T1000 (cell line): Measurements from ENCODE around the gene HEXIM2.

Source experiments
- DNase-seq: peaks from one replicate; lab custom pipeline; 2025; ENCODE audit warnings: mixed read lengths; lab: John Stamatoyannopoulos, UW

HEXIM2 gene

GRCh38 chr17:45128331-45128730 lies 33.3 kb upstream of the HEXIM2 start:
- DNase-seq, result no peak

GRCh38 chr17:45128989-45129388 lies 32.7 kb upstream of the HEXIM2 start:
- no peak for DNase-seq

GRCh38 chr17:45129426-45129939 lies 32.2 kb upstream of the HEXIM2 start:
- DNase-seq, result no peak

- DNase-seq, result peak; percentile 57
These were observed 31.6 kb upstream of the HEXIM2 start for GRCh38 chr17:45129940-45130680.

- DNase-seq, result no peak
These were observed 30.7 kb upstream of the HEXIM2 start for GRCh38 chr17:45130681-45131615.

- DNase-seq, result peak; percentile 17
These were observed 29.9 kb upstream of the HEXIM2 start for GRCh38 chr17:45131616-45132319.

- DNase-seq, result no peak
These were observed 29.4 kb upstream of the HEXIM2 start, which contains the start of gene PLCD3 for GRCh38 chr17:45132320-45132571. Gene PLCD3 (minus strand): TSS chr17:45132515. CDS start chr17:45132410, 105 bp downstream.

- DNase-seq, result peak; percentile 74
These were observed 28.9 kb upstream of the HEXIM2 start for GRCh38 chr17:45132572-45133463.

- DNase-seq, result peak; percentile 97
These were observed 26.3 kb upstream of the HEXIM2 start, which contains the start of gene ACBD4 for GRCh38 chr17:45135192-45135977. Gene ACBD4 (plus strand): TSS chr17:45135687. CDS start chr17:45136145, 458 bp downstream.

GRCh38 chr17:45135978-45136791 lies 25.5 kb upstream of the HEXIM2 start:
- DNase-seq, result no peak

GRCh38 chr17:45136846-45137560 lies 24.7 kb upstream of the HEXIM2 start:
- DNase-seq, result no peak

GRCh38 chr17:45137561-45138305 lies 23.9 kb upstream of the HEXIM2 start:
- DNase-seq, result no peak

GRCh38 chr17:45138911-45139532 lies 22.7 kb upstream of the HEXIM2 start:
- DNase-seq, result no peak

GRCh38 chr17:45139533-45139920 lies 22.1 kb upstream of the HEXIM2 start:
- DNase-seq, result no peak

GRCh38 chr17:45143094-45143670 lies 18.5 kb upstream of the HEXIM2 start:
- no peak for DNase-seq

GRCh38 chr17:45143767-45144198 lies 17.9 kb upstream of the HEXIM2 start:
- DNase-seq, result peak; percentile 39
